NCI-H1417 treated with DMSO at 0.1 percent for 48 hours (cell line): ENCODE data around the gene BPIFA3.
"Not testable (repeated sequence)": the region's sequence is repeated elsewhere in the genome, so short reads cannot be mapped to it uniquely, and the experiment has no call there.

Source experiments
- DNase-seq: peaks from one replicate; lab custom pipeline; 2025; lab: John Stamatoyannopoulos, UW

BPIFA3 gene

DNA sequence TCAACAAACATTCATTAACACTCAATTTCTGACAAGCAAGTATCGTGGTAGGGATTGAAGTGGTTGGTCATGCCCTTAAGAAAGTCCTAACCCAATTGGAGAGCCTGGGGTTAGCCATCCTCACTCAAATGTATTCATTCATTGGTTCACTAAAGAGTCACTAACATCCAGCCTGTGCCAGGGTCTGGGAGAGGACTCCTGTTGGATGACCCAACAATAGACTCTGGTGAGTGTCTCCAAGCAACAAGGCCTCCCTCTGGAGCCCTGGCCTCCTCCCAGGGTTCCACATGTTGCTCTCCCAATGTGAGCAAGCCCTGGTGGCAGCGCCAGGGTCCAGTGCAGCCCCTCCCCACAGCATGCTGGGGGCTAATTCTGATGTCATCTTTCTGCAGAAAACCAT lies at the start of gene BPIFA3:
TSS of gene BPIFA3 (plus strand) at position 301 of the 400 bp plus-strand sequence. CDS start 185 bp downstream, outside the sequence.
- DNase-seq, result no peak

DNA sequence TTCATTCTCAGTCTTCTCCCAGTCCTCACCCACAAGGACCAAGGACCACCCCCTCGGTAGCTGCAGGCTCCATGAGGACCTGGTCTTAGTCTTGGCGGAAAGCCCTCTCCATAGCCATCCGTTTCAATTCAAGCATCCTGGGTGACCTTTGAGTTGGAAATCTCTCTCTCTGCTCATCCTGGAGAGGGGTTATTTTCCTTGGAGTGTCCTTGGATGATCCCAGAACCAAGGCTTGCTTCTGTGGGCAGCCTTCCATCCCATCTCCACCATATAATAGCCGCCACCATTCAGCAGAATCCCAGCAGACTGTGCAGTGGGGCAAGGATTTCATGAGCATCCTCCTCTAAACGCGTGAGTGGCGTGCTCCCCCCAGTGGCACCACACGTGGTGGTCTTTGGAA lies 49.3 kb upstream of the BPIFA3 start, which contains the start of gene BPIFA2:
TSS of gene BPIFA2 (plus strand) at position 301 of the 400 bp plus-strand sequence. CDS start 987 bp downstream, outside the sequence.
- no peak for DNase-seq

DNA sequence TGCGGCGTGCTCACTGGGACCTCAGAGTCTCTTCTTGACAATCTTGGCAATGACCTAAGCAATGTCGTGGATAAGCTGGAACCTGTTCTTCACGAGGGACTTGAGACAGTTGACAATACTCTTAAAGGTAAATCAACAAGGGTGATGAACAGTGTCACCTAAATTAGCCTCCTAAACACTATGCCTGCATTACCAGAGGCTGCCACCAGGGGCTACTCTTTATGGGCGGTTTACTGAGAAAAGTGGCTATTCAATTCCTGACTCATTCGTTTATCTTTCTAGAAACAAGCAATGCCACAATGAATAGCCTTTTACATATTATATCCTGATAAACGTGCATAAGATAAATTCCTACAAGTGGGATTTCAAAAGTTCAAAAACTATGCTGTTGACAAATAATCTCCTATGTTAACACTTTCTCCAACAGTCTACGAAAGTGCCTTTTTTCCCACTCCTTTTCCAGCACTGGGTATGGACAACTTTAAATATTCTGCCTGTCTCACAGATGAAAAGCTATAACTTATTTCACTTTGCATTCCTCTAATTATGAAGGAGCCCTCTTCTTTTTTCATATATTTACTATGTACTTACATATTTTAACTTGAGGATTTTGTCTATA lies 47.9 kb upstream of the BPIFA3 start:
- no peak for DNase-seq

DNA sequence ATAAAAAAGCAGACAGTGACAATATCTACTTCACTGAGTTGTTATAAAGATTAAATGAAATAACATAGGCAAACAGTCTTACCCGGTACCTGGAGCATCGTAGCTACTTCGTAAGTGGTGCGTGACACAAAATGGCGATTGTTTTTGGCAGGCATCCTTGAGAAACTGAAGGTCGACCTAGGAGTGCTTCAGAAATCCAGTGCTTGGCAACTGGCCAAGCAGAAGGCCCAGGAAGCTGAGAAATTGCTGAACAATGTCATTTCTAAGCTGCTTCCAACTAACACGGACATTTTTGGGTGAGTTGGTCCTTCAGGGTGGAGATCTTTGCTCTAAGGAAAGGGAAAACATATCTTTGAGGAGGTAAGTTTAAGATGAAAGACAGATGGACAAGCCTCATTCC lies 44.4 kb upstream of the BPIFA3 start:
- DNase-seq, result no peak

DNA sequence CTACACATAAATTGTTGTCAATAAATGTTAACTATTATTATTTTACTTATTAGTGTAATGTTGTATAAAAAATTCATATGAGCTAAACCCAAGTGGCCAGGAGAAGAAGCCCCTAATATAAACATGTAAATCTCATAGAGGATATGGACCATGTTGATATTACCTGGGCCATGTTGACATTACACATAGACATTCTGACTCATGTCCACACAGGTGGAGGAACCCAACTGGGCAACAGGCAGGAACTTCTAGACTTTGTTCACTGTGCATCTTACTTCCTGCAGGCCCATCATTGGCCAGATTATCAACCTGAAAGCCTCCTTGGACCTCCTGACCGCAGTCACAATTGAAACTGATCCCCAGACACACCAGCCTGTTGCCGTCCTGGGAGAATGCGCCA lies 42.0 kb upstream of the BPIFA3 start:
- DNase-seq, result no peak

DNA sequence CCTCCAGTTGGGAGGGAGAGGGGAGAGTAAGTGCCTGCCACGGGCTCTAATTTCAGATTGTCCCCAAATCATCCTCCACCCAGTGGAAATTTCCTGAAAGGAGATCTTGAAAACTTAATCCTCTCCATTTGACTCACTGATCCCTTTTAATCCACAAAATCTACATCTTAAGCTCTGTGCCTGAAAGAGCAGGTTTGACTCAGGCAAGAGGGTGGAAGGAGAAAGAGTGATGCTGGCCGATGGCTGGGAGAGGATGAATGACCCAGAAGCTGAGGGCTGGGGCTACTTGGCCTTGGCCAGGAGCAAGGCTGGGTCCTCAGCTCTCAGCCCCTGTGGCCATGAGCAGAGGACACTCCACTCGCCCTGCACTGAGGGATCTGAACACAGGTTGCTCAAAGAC lies 41.1 kb upstream of the BPIFA3 start:
- DNase-seq, result no peak

DNA sequence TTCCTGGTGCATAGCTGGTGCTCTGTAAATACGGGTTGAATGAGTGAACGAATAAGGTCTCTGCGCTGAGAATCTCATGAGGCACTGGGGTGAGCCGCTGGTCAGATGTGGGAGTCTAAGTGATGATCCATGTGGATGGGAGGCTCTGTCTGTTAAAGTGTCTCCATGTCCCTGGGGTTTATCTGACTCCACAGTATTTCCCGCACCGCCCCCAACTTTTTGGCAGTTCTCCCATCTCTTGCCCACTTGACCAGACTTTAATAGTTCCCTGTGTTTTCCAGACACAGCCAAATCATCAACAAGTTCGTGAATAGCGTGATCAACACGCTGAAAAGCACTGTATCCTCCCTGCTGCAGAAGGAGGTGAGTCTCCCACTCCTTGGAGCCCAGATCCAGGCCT lies 39.3 kb upstream of the BPIFA3 start:
- DNase-seq, result no peak

DNA sequence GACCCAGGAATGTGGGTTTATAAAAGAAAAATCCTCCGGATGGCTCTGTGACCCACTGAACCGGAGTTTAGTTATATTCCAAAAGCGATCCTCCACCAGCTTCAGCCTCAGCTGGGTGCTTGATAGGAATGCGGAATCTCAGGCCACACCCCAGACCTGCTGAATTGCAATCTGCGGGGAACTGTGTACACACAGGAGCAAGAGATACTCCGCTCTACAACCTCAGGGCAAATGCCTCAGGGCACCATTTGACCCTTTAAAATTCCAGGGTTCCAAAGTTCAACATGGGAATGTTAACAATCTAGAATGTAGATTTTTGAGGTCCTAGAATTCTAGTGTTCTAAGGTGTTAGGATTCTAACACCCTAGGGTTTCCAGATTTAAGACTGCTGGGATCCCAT lies 38.4 kb upstream of the BPIFA3 start:
- no peak for DNase-seq

DNA sequence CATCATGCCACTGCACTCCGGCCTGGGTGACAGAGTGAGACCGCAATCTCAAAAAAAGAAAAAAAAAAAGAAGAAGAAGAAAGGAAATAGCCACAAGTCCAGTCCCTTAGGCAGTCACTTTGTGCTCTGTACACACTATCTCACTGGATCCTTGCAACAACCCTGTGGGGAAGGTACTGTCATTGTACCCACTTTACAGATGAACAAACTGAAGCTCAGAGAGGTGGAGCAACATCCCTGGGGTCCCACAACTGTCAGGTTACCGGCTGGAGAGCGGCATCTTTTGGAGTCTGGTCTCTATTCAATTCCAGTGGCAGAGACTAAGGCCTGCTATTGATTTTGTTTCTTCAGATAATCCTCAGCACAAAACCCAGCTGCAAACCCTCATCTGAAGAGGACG lies 37.0 kb upstream of the BPIFA3 start:
- DNase-seq, result no peak

DNA sequence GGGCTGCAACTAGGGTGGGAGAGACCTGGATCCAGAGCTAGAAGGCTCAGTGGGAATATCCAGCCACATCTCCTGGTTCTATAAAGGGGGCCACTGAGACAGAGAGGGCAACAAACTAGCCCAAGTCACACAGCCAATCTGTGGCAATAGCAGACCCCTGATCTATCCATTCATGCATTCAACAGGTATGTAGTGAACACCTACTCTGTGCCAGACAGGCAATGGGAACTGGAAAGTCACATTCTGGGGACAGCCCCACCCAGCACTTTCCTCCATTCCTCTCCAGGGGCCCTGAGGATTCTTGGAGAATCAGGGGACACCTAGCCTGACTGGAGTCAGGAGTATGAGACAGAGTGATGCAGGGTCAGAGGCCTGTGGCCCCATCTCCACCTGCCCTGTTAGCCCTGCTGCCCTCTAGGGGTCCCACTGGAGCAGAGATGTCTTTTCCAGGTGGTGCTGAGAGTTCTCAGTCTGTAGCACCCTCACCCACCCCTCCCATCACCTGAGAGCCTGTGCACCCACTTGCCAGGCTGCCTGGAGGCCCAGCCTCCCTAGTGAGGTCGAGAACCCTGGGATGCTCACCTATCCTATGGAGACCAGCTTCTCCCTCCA lies 35.6 kb upstream of the BPIFA3 start:
- no peak for DNase-seq

DNA sequence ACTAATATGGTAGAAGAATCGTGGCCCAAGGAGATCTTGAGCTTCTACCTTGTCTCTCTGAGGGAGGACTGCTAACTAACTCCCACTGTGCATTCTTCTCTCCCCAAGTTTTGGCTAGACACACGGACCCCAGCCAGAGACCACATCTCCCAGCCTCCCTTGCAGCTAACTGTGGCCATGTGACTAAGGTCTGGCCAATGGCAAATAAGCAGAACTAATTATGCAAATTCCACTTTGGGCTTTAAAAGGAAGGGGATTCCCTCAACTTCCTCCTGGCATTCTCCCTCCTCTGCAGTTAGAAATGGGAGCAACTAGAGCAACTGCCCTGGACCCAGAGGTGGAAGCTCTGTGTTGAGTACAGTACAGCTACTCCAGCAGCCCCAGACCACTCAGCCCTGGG lies 33.8 kb upstream of the BPIFA3 start:
- no peak for DNase-seq

DNA sequence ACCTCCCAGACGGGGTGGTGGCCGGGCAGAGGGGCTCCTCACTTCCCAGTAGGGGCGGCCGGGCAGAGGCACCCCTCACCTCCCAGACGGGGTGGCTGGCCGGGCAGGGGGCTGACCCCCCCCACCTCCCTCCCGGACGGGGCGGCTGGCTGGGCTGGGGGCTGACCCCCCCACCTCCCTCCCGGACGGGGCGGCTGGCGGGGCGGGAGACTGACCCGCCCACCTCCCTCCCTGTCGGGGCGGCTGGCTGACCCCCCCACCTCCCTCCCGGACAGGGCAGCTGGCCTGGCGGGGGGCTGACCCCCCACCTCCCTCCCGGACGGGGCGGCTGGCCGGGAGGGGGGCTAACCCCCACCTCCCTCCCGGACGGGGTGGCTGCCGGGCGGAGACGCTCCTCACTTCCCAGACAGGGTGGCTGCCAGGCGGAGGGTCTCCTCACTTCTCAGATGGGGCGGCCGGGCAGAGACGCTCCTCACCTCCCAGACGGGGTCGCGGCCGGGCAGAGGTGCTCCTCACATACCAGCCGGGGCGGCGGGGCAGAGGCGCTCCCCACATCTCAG lies 32.0 kb upstream of the BPIFA3 start:
- DNase-seq, result not testable (repeated sequence)

DNA sequence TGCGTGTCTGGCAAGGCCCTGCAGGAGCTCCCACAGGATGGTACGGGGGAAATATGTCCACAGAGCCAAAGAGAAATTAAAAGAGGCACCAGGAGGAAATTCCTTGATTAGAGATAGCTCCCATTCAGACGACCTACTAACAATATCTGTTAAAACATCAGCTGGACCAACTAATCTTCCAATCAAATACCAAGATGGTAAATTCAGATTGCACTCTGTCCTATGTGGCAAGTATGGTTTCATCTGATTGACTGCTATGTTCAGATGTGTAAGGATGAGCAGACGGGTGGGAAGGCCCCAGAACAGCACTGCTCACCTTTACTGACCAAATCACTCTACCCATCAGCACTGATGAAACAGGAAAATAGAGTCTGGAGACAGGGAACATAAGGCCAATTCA lies 29.7 kb upstream of the BPIFA3 start:
- no peak for DNase-seq

DNA sequence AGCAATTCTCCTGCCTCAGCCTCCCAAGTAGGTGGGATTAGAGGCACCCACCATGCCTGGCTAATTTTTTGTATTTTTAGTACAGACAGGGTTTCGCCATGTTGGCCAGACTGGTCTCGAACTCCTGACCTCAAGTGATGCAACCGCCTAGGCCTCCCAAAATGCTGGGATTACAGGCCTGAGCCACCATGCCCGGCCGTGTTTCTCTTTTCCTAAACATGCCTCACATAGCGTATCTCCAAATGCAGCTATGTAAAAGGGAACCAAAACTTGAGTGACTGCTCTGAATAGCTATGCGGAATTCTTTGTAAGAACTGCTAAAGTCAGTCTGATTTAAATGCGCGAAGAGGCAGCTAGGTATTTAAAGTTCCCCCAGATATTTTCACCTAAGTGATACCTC lies 28.7 kb upstream of the BPIFA3 start:
- no peak for DNase-seq

DNA sequence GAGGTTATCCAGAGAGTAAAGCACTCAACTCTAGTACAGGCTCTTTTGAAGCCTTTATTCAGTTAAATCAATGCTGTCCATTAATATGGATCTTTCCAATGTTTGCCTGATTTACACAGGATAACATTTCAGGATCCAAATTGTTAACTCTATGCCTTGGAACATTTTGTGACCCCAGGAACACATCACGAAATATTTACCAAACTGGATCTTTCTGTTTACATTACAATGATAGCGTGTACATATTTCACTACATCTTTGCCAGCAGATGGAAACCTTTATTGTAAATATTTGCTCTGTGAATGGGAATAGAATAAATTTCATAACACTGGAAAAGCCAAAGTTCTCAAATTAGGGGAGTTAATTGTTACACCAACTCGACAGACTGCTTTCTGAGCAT lies 25.7 kb upstream of the BPIFA3 start:
- no peak for DNase-seq

DNA sequence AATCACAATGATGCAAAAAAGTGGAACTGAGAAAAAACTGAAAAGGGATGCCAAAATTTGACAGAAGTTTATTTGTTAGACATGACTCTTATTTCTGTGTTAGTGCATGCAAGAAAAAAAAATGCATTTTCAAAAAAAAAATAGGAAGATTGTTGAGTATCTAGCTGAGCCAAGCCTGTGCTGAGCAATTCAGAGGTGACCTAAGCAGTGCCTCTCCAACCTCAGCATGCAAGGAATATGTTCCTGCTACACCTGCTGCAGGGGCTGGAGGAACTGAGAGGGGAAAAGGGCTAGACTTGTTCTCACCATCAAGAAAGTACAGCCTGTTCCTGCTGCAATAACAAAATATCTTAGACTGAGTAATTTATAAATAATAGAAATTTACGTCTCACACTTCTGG lies 25.2 kb upstream of the BPIFA3 start:
- no peak for DNase-seq

DNA sequence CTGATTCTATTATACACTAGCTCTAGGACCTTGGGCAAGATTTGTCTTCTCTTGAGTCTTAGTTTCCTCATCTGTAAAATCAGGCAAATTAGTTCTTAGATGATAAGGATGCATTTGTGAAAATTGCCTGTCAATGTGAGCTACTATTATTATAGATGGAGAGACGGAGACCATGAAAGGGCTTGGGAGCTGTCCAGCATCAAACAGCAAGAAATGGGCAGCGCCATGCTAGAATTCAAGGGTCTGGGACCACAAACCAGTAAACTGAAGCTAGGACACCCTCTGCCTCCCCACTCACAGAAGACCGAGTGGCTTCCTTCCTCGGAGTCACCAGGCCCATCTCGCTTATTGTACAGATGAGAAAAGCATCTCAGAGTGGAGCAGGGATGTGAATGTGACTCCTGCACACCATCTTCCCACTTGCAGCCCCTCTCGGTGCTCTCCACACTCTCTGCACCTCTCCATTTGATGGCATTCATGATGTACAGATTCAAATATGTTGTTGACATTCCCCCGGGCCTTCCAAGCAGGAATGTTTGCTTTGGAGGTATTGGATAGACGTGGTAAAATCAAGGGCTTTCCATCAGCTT lies 24.1 kb upstream of the BPIFA3 start:
- no peak for DNase-seq

DNA sequence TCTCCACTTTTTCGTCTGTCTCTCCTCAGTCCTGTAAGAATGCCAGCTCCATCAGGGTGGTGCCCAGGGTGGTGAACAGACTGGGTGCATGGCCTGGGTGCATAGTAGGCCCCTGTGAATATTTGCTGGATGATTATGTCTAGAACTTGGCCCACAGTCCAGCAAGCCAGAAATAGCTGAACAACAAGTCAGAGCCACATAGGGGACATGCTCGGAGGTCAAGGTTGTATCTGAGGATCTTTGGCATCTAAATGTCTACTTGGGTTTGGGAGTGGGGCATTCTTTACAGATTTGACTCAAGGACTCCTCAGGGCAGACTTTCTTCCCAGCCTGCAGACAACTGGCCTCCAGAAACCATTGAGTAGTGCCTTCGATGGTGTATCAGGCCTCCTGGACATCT lies 18.1 kb upstream of the BPIFA3 start:
- DNase-seq, result no peak

DNA sequence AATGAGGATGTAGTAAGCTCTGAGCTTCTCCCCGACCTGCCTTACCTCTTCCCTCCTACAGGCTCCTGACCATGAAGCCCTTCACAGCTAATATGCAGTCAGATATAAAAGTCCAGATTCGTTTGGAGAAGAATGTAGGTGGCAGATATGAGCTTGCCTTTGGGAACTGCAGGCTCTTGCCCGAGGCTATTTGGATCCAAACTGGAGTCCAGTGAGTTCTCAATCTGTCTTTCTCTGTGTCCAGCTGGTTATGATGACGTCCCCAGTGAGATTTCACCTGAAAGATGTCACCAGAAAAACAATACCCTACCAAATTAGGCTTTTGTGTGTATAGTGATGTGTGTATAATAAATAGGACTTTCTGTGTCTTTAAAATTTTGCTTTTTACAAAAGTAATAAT lies 14.7 kb upstream of the BPIFA3 start:
- no peak for DNase-seq

DNA sequence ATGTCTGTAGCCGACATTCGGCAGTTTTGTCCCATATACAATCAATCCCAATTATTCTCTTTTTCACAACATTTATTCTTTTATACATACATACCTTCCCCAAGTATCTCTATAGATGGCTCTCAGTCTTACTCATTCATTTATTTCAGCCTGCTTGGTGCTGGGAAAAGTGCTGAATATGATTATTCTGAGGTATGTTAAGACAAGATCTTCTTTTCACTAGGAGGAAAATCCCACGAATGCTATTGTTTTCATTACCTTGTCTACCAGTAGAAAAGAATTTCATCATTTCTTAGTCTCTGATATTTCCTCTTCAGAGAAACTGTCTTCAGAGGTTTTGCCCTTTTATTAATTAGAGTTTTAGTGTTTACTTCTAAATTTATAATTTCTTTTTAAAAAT lies 13.7 kb upstream of the BPIFA3 start:
- DNase-seq, result no peak

DNA sequence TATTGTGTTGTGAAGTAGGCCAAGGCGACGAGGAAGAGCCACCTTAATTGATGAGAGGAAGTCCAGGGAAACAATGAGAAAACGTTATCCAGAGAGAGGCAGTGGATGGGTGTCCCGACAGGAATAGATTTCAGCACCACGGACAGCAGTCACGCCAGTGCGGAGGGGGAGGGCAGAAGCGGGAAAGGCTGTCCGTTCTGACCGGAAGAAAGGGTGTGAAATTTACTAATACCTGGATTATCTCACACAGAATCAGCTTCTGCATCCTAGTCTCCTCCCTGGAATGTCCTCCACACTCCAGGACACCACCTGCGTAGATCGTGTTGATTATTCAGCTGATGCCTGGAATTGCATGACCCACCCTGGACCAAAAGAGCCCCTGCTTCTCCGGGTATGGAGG lies 7.4 kb upstream of the BPIFA3 start:
- DNase-seq, result no peak

DNA sequence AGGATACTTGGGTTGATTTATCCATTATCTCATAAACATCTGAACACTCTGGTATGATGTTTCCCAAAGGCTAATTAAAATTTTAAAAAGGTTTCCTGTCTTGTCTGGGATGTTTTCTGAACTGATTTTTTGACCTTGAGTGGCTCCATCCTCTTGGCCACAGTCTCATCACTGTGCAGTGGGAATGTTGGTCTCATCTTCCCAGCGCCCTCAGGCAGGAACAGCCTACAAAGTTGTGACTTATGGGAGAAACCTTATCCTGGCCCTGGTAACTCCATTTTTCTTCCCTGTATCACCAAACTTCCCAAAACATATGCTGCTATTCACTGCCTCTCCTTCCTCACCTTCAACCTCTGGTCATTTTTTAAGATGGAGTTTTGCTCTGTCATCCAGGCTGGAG lies 6.8 kb upstream of the BPIFA3 start:
- DNase-seq, result no peak

DNA sequence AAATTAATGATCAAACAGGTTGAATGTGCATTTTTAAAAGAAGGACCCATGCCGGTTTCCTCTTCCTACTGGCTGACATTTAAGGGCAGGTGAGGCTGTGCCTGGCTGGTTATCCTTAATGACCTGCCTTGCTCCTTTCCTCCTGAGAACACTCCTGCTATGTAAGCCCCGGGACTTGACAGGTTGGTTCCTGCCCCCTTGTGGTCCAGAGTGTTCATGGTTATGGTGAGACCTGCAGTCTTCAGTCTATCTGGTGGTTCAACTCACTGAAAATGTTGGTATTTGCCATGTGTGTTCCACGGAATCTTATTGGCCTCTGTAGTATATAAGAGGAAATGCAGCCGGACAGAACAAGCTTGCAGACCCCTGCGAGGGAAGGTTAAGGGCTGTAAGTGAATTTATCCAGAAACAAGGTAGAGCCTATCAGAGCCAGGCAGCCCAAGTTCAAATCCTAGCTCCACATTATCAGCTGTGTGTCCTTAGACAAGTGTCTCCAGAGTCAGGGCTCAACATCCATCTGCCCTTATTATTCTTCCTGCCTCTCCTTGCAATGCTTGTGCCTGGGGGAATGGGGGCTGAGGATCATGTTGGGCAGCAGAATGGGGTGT lies 5.2 kb upstream of the BPIFA3 start:
- no peak for DNase-seq
